Epithelial cell of prostate (primary cell): Measurements from ENCODE around the gene ECHDC1.
"Not testable (repeated sequence)": the region's sequence is repeated elsewhere in the genome, so short reads cannot be mapped to it uniquely, and the experiment has no call there.

Experiments
- DNase-seq: peaks from one replicate; pipeline ENCODE4 v3.0.0-alpha.2; 2011; ENCODE audit warnings: low read depth, low spot score
- H3K27ac ChIP-seq: fragments of 450-650 bp; 2 replicates; pipeline ENCODE4 v1.5.1; 2017; ENCODE audit warnings: mild to moderate bottlenecking

ECHDC1 gene, protein sequence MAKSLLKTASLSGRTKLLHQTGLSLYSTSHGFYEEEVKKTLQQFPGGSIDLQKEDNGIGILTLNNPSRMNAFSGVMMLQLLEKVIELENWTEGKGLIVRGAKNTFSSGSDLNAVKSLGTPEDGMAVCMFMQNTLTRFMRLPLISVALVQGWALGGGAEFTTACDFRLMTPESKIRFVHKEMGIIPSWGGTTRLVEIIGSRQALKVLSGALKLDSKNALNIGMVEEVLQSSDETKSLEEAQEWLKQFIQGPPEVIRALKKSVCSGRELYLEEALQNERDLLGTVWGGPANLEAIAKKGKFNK

GRCh38 chr6:127342946-127343808 lies at the start of gene ECHDC1:
Gene ECHDC1, minus strand, starts transcription at chr6:127343609. Its CDS starts 12,581 bp downstream, at chr6:127331028.
- no peak for DNase-seq
- peak within 1 kb of the TSS; percentile 86 for H3K27ac ChIP-seq

DNA sequence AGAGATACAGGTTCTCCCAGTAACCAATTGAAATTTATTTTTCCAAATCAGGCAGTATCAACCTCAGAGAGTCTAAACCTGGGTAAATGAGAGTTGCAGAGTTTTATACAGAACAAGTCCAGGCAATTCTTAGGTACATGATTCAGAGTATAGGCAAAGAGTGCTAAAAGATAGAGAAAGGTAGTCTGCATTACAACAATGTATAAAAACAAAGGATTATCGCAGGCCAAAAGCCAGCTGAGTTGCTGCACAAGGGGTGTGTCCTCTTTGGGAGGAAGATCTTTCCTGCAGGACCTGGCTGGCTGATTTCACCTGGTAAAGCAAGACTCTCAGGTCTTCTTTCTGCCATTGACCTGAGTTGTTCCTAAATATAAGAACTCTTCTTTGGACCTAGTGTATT lies 48.9 kb upstream of the ECHDC1 start:
- H3K27ac ChIP-seq = peak overlapping the region; percentile 65
- DNase-seq = peak; percentile 51

DNA sequence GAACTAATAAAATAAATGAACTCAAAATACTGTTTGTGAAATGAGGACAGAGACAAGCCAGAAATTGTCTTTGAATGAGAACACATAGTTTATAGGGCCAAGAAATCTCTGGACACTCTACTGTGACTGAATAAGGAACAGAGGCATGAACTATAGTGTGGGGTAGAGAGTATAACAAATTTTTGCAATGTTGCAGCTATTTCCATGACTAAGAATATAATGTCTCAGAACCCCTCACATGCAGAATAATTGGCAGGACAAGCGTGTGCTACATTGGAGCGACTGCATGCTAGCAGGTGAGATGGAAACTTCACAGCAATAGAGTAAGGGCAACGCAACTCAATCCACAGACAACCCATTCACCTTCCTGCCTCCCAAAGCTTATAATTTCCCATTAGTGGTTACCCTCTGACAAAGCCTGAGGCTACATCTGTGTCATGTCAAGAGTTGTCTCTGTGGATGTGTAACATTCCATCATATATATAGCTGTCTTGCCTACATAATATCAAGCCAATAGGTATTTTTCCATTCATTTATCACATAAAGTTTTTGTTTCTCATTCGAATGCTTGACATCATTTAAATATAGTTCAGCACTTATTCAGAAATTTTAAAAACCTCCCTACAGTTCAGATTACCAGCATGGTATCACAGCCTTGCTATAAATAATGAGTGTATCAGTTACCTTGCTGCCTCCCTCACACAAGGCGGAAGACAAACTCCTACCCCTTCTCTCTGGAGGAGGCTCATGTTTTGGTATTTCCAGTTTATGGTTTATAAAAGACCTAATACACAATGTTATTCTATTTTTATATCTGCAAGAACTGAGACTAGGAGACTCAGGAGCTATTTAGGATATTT lies 47.9 kb upstream of the ECHDC1 start:
- DNase-seq = no peak

DNA sequence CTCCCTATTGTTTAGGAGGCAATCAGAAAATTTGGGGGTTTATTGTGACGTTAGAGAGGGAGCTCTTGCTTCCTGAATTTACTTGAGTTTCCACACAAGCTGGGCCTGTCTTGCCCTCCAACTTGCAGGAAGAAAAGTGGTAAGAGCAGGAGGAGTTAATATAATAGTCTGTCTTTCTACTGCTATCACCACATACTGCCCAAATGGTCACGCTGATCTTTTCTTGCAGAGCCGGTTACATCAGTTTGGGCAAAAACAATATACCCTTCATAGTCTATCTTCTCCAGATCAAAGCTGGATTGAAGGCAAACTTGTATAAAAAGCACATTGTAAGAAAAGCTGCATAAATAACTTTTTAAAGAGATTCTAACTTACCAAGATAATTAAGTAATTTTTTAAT lies 46.3 kb upstream of the ECHDC1 start:
- H3K27ac ChIP-seq = no peak overlapping the region
- no peak for DNase-seq

More for the DNA sequence above, 47.9 kb upstream of the ECHDC1 start:
- H3K27ac ChIP-seq = peak overlapping the region; percentile 65

DNA sequence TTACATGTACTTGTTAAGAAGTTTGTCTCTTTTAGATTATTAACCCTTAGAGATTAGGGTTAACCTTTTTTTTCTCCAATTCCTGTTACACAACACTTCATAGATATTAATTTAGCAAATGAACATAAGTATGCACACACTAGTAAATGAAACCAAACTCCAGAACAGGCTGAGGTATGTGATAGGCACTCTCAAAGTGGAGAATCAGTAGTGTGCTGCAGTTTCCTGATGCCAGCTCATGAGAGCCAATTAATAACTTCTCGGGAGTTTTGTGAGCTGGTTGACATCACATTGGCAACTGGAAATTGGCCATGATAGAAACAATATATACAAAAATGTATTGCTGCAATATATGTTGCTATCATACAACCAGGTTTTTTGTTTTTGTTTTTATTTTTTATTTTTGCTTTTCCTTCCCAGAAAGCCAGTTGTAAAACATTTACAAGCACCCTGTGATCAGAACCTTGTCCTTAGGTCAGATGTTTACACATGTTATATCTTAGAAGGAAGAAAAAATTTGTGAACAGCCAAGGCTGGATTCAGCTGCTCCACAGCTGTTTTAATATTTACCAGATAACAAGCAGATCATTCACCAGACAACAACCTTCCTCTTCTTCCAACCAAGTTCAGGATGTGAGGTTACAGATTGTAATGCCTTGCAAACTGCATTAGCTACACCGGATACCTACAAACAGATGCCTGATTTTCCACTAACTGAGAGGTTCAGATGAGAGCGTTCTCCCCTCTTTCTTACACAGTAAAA lies 42.4 kb upstream of the ECHDC1 start:
- no peak overlapping the region for H3K27ac ChIP-seq
- no peak for DNase-seq

DNA sequence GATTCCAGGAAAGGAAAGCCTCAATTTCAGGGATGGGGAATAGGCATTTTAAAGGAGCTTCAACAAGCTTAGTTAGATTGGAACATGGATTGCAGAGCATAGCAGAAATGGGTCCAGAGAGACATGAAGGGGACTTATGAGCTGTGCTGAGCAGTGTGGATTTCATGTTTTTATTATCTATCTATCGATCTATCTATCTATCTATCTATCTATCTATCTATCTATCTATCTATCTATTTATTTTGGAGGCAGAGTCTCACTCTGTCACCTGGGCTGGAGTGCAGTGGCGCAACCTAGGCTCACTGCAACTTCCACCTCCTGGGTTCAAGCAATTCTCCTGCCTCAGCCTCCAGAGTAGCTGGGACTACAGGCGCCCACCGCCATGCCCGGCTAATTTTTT lies 41.4 kb upstream of the ECHDC1 start:
- H3K27ac ChIP-seq, DNase-seq: not testable (repeated sequence)

DNA sequence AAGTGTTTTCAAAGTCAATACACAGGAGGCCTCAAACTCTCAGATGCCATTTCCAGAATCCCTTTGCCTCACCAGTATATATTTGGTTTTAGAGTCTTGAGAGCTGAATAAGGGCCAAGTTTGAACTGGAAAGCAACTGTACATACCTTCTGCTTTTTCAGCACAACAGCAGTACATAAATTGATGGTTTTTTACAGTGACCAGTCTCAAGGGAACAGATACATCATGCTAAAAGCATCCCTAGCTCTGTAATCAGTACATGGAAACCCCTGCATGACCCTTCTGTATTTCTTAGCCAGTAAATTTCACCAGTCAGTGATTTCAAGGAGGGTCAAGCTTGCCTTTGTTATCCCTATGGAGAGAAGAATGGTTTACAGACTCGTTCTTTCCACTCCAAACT lies 40.6 kb upstream of the ECHDC1 start:
- no peak overlapping the region for H3K27ac ChIP-seq
- DNase-seq = no peak

GRCh38 chr6:127382413-127382812 lies 39.0 kb upstream of the ECHDC1 start:
- no peak for DNase-seq
- H3K27ac ChIP-seq = no peak overlapping the region

DNA sequence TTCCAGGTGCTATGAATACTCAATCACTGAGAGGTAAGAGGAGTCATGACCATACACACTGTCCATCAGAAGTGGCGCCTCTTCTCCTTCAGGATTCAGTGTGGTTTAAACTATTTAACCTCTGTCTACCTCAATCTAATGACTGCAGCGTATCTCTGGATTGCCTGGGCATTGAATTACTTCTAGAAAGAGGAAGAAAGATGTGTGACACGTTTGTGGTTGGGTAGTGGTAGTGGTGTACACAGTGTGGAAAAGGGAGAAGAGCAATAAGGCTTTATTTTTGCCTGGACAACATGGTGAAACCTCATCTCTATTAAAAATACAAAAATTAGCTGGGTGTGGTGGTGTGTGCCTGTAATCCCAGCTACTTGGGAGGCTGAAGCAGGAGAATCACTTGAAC lies 38.0 kb upstream of the ECHDC1 start:
- H3K27ac ChIP-seq = no peak overlapping the region
- DNase-seq = no peak

DNA sequence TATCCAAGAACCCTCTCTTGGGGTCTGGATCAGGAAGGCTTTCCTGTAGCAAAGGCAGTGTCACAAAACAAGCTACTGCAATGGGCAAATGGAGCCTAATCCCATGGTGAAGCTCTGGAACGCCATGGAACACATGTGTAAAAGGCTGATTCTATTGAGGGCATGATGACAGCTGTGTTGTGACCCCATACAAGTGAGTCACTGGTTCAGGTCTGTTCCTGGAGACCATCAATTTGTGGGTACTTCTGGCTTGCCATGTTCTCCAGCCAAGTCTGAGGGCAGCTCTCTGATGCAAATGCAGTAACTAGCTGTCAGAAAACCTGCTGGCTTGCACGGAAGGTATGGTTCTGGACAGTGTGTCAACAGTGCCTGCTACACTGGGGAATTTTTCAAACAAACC lies 33.3 kb upstream of the ECHDC1 start:
- DNase-seq = no peak

GRCh38 chr6:127367023-127367375 lies 23.6 kb upstream of the ECHDC1 start:
- peak overlapping the region; percentile 79 for H3K27ac ChIP-seq
- DNase-seq = no peak

More for the DNA sequence above, 33.3 kb upstream of the ECHDC1 start:
- H3K27ac ChIP-seq = no peak overlapping the region

DNA sequence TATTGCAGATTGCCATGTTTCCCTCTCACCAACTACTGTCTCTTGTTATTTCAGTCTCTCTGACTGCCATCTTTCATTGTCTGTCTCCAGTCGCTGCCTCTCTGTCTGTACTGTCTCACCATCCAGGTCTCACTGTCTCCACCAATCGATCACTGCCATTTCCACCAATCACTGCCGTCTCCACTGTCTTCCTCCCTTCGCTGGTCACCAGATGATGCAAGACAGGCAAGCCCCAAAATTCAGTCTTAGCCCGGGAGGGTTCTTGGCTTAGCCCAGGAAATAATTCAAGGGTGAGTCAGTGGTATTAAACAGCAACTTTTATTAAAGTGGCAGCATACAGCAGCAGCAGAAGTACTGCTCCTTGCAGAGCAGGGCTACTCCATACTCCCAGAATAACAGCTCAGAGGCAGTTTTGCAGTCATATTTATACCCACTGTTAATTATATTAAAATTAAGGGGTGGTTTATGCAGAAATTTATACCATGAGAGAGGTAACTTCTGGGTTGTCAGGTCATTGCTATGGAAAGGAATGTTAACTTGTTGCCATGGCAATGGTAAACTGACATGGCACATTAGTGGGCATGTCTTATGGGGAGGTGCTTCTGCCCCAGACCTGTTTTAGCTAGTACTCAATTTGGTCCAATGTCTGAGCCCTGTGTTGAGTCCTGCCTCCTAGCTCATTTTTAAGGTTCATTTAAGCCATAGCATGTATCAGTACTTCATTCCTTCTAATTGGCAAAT lies 23.0 kb upstream of the ECHDC1 start:
- DNase-seq = peak; percentile 96
- peak overlapping the region; percentile 79 for H3K27ac ChIP-seq

DNA sequence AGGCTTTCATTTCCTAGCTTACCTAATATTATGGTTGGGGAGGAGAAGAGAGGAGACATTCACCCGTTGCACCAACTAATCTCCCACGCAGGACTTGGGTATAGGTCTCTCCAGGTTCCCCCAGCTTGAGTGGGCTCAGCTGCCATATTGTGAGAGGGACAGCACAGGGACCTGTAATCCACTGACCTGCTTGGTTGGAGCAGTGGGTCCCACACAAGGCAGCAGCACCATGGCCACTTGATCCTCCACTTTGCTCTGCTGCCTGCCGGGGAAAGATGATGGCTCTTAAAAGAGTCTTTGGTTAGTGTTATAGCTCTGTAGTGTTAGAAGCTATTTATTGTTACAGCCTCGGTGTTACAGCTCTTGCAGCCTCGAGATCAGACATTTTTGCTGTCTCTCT lies 22.5 kb upstream of the ECHDC1 start:
- no peak for DNase-seq
- H3K27ac ChIP-seq = peak overlapping the region; percentile 79

GRCh38 chr6:127352524-127352923 lies 9.1 kb upstream of the ECHDC1 start:
- no peak for DNase-seq
- H3K27ac ChIP-seq = no peak overlapping the region

DNA sequence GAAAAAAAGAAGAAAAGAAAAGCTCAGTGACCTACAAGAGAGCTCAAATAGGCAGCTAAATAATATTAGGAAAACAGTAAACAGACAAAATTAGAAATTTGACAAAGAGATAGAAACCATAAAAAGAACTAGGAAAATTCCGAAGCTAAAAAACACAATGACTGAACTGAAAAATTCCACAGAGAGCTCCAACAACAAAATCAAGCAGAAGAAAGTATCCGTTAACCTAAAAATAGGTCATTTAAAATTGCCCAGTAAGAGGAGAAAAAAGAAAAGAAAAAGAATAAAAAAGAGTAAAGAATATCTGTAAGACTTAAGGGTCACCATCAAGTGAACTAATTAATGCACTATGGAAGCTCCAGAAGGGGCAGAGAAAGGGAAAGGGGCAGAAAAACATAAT lies 6.6 kb upstream of the ECHDC1 start:
- DNase-seq = no peak
- no peak overlapping the region for H3K27ac ChIP-seq

GRCh38 chr6:127348028-127348661 lies 4.7 kb upstream of the ECHDC1 start:
- no peak for DNase-seq
- no peak overlapping the region for H3K27ac ChIP-seq

GRCh38 chr6:127347178-127347577 lies 3.8 kb upstream of the ECHDC1 start:
- peak; percentile 69 for DNase-seq
- H3K27ac ChIP-seq = peak overlapping the region; percentile 27

DNA sequence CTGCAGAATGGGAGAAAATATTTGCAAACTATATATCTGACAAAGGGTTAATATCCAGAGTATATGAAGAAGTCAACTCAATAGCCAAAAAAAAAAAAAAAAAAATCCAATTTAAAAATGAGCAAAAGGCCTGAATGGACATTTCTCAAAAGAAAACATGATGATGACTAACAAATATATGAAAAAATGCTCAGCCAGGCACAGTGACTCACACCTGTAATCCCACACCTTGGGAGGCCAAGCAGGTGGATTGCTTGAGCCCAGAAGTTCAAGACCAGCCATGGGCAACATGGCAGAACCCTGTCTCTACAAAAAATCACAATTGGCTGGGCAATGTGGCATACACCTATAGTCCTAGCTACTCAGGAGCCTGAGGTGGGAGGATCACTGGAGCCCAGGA lies 2.1 kb upstream of the ECHDC1 start:
- DNase-seq = no peak

More for the DNA sequence above, 2.1 kb upstream of the ECHDC1 start:
- peak overlapping the region; percentile 86 for H3K27ac ChIP-seq
